Hepatocyte (in vitro differentiated cells): ENCODE results near the gene CACHD1.

Experiments
- EZH2 ChIP-seq: fragments of 200-600 bp; sonication (generic); IDR thresholded peaks from 2 replicates; pipeline ENCODE4 v1.6.1; 2016; ENCODE audit warnings: antibody characterized with exemption, mild to moderate bottlenecking, borderline replicate concordance
- EZH2phosphoT487 ChIP-seq: fragments of 200-600 bp; sonication (generic); IDR thresholded peaks from one replicate; pipeline ENCODE4 v1.6.1; 2018; ENCODE audit warnings: antibody characterized with exemption, mild to moderate bottlenecking, low read depth, moderate library complexity; ENCODE audit not compliant: unreplicated experiment, severe bottlenecking
- TF ChIP-seq, protein P1 (sequence below): fragments of 200-600 bp; sonication (generic); IDR thresholded peaks from 2 replicates; pipeline ENCODE4 v1.5.1; 2016; ENCODE audit warnings: antibody characterized with exemption, mild to moderate bottlenecking; ENCODE audit not compliant: poor library complexity

DNA sequence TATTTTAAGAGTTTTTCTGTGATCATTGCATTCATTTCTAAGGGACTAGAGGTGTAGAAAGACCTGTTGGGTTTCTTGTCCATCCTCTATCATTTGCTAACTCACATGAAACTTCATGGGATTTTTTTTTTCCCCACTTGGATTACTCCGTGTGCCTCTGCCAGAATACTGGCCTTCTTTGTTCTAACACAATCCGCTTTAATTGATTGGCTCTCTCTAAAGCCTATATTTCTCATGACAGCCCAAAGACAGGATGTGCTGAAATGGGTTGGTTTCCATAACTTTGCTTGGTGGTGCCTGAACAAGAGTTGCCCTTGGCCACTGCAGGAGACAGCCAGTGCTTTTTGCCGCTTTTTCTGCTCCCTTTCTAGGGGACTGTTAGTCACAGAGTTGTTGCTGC is 12.2 kb downstream of the CACHD1 start:
- TF ChIP-seq, protein P1, sequence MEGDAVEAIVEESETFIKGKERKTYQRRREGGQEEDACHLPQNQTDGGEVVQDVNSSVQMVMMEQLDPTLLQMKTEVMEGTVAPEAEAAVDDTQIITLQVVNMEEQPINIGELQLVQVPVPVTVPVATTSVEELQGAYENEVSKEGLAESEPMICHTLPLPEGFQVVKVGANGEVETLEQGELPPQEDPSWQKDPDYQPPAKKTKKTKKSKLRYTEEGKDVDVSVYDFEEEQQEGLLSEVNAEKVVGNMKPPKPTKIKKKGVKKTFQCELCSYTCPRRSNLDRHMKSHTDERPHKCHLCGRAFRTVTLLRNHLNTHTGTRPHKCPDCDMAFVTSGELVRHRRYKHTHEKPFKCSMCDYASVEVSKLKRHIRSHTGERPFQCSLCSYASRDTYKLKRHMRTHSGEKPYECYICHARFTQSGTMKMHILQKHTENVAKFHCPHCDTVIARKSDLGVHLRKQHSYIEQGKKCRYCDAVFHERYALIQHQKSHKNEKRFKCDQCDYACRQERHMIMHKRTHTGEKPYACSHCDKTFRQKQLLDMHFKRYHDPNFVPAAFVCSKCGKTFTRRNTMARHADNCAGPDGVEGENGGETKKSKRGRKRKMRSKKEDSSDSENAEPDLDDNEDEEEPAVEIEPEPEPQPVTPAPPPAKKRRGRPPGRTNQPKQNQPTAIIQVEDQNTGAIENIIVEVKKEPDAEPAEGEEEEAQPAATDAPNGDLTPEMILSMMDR = no peak
- no peak for TF ChIP-seq EZH2phosphoT487
- TF ChIP-seq EZH2 = no peak
